Sigmoid colon (tissue), 4 donors: ENCODE data around the gene CTNNA2.

Experiments used
- CTCF ChIP-seq, 4 experiments: fragments of 450-650 bp in 3 of 4; fragments of 200-600 bp in 1 of 4; IDR thresholded peaks; one replicate each; pipeline ENCODE4 v1.5.1; 2016 to 2019; ENCODE audit warnings: antibody characterized with exemption in 4 of 4, mild to moderate bottlenecking in 3 of 4, moderate library complexity in 2 of 4
- EP300 ChIP-seq, 4 donors: sonication (generic); formaldehyde crosslinking; IDR thresholded peaks; one replicate each; pipeline ENCODE4 v1.6.1; 2017; ENCODE audit warnings: antibody characterized with exemption in 4 of 4
- POLR2A ChIP-seq, 2 donors: fragments of 450-650 bp; IDR thresholded peaks; one replicate each; pipeline ENCODE4 v1.6.1; 2016; ENCODE audit warnings: antibody characterized with exemption in 2 of 2, mild to moderate bottlenecking in 2 of 2, moderate library complexity in 2 of 2
- POLR2AphosphoS5 ChIP-seq, 4 donors: sonication (generic); formaldehyde crosslinking; IDR thresholded peaks; one replicate each; pipeline ENCODE4 v1.6.1; 2017; ENCODE audit warnings: antibody characterized with exemption in 4 of 4

GRCh38 chr2:80363791-80364349 is 851.0 kb downstream of the CTNNA2 start:
- TF ChIP-seq CTCF (IDR thresholded peaks at IDR 0.05), result no peak
- no peak for TF ChIP-seq EP300 (IDR thresholded peaks at IDR 0.05)
- TF ChIP-seq POLR2A (IDR thresholded peaks at IDR 0.05), result no peak
- TF ChIP-seq POLR2AphosphoS5 (IDR thresholded peaks at IDR 0.05), result no peak
